Esophagus muscularis mucosa (tissue), 4 donors: ENCODE data around the gene PXDN. TPM values are rescaled to one million over a fixed set of nuclear protein-coding genes. Genes with fewer than 3 reads are reported as not detected.

Source experiments
- DNase-seq: peaks from one replicate; pipeline ENCODE4 v3.0.0-alpha.2; 2017; ENCODE audit errors: extremely low spot score
- H3K27ac ChIP-seq, 4 donors: fragments of 200-600 bp; sonication (generic); replicated peaks in 1 of 4; 1 replicate in 3 of 4; 2 replicates in 1 of 4; pipeline ENCODE4 v1.5.1; 2016 to 2019; ENCODE audit warnings: mild to moderate bottlenecking in 1 of 4
- H3K27me3 ChIP-seq, 4 donors: fragments of 200-600 bp; sonication (generic); one replicate each; pipeline versions ENCODE4 v1.5.1 to v1.6.0; 2016 to 2019
- H3K36me3 ChIP-seq, 4 donors: fragments of 200-600 bp; sonication (generic); one replicate each; pipeline ENCODE4 v1.5.1; 2016 to 2019
- H3K4me1 ChIP-seq, 4 donors: fragments of 200-600 bp; sonication (generic); one replicate each; pipeline ENCODE4 v1.5.1; 2016 to 2019
- H3K4me3 ChIP-seq, 4 donors: fragments of 200-600 bp; sonication (generic); 1 replicate in 2 of 4; 2 replicates in 2 of 4; pipeline ENCODE4 v1.5.1; 2016 to 2019; ENCODE audit warnings: mild to moderate bottlenecking in 4 of 4, moderate library complexity in 1 of 4
- H3K9me3 ChIP-seq, 4 donors: fragments of 200-600 bp; sonication (generic); 1 replicate in 3 of 4; 2 replicates in 1 of 4; pipeline ENCODE4 v1.5.1; 2016 to 2019
- EP300 ChIP-seq: sonication (generic); formaldehyde crosslinking; IDR thresholded peaks from one replicate; pipeline ENCODE4 v1.6.1; 2017; ENCODE audit warnings: antibody characterized with exemption
- POLR2A ChIP-seq: fragments of 450-650 bp; IDR thresholded peaks from one replicate; pipeline ENCODE4 v1.6.1; 2017; ENCODE audit warnings: antibody characterized with exemption, moderate library complexity, mild to moderate bottlenecking, low read depth
- POLR2AphosphoS5 ChIP-seq, 2 donors: sonication (generic); formaldehyde crosslinking; IDR thresholded peaks; one replicate each; pipeline ENCODE4 v1.6.1; 2017; ENCODE audit warnings: antibody characterized with exemption in 2 of 2
- WGBS: methylation state at CpG from one replicate; pipeline ENCODE4 v1.1.5; 2018; 5-methylcytosine and 5-hydroxymethylcytosine counted together
- intact Hi-C: fragments of 100-400 bp; cut with DNase I; formaldehyde crosslinking; loops from one replicate; pipeline ENCODE4 v1.15.1; 2023
- total RNA-seq, 4 donors: library from RNA; depleted of rRNA; stranded (reverse); fragments of >200 nt; gene quantifications; one replicate each; pipeline versions ENCODE4 v1.1.0 to v1.2.1, GENCODE V29; 2016
- TF ChIP-seq, protein P1 (sequence below), 3 experiments: fragments of 200-600 bp in 2 of 3; fragments of 450-650 bp in 1 of 3; sonication (generic) in 2 of 3; IDR thresholded peaks; one replicate each; pipeline ENCODE4 v1.5.1; 2017 to 2019; ENCODE audit warnings: antibody characterized with exemption in 3 of 3, mild to moderate bottlenecking in 2 of 3, moderate library complexity in 1 of 3

The PXDN gene
- total RNA-seq, 4 donors from 2014 or later = 19.9 to 81.6 (median 50.1) TPM

DNA sequence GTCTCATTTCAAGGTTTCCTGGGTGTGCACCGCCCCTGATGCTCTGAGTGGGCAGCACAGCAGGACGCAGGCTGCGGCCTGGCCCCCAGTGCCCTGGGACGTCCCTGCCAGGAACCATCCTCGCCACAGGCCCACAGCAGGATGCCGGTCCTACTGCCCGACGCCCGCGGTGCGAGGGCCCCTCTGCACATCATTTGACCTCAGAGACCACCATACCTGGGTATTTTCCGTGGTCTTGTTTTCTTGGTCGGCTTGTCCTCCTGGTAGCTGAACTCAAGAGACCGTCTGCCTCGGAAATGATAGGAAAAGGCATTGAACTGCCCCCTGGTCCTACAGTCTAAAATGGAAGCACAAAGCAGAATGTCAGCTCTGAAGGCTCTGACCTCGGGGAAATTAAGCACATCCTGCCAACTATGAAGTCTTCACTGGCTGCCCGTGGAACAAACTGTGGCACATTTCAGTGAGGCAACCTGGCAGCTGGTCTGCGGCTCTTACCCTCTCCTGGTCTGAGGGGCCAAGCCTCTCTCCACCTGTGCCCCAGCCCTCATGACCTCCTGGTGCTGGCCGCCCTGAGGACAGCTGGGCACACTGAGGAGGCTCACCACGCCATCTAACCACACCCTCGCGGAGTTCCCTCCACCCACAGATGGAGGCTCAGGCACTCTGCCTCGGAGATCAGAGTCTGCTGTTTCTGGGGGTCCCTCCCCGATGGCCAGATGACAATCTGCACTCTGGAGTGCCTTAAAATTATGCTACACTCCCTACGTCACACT is 105.0 kb downstream of the PXDN start:
- Histone ChIP-seq H3K4me1 (peaks cover 0 to 26% (median 24%) of the 10 kb centered on the region in 4 donors), H3K9me3 (no peaks in the 10 kb centered on the region), H3K4me3 (no peak overlapping the region), H3K27ac (no peak overlapping the region), H3K27me3 (no peaks in the 10 kb centered on the region), H3K36me3 (peaks cover 21 to 77% (median 66%) of the 10 kb centered on the region in 4 donors)
- DNase-seq = no peak
- no peak for TF ChIP-seq EP300
- TF ChIP-seq, protein P1, sequence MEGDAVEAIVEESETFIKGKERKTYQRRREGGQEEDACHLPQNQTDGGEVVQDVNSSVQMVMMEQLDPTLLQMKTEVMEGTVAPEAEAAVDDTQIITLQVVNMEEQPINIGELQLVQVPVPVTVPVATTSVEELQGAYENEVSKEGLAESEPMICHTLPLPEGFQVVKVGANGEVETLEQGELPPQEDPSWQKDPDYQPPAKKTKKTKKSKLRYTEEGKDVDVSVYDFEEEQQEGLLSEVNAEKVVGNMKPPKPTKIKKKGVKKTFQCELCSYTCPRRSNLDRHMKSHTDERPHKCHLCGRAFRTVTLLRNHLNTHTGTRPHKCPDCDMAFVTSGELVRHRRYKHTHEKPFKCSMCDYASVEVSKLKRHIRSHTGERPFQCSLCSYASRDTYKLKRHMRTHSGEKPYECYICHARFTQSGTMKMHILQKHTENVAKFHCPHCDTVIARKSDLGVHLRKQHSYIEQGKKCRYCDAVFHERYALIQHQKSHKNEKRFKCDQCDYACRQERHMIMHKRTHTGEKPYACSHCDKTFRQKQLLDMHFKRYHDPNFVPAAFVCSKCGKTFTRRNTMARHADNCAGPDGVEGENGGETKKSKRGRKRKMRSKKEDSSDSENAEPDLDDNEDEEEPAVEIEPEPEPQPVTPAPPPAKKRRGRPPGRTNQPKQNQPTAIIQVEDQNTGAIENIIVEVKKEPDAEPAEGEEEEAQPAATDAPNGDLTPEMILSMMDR (IDR thresholded peaks at IDR 0.05) = no peak
- TF ChIP-seq POLR2A = no peak
- intact Hi-C loops = no loop called here
- 91% methylated on average over 12 of the region's 25 CpGs for WGBS

DNA sequence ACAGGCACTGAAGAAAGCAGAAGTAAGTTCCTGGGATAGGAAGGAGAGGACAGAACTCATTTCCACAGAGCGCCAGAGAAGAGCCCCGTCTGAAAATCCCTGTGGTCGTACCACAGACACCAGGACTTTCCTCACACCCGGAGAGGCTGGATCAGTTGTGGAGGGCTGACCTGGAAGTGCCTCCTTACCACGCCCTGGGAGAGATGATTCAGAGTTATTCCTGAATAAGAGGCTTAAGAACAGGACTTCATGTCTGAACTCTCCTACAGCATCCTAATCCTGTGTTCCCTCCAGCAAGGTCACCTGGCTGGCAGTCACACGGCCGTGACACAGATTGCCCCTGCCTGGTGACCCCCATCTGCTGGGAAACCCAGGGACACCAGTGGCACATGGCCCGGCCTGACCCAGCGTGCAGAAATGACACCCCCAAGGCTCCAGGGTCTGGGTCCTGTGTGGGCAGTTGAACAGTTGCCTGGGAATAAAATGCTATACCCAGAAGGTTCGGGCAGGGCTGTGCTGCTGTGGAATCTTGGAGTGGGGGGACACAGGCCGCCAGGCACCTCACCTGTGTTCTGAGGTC is 105.9 kb downstream of the PXDN start:
- WGBS = 70% methylated on average over 9 of the region's 11 CpGs
- H3K4me3 ChIP-seq = no peak overlapping the region
- DNase-seq = no peak
- H3K36me3 ChIP-seq = peaks cover 24 to 80% (median 70%) of the 10 kb centered on the region in 4 donors
- intact Hi-C loops = no loop called here
- no peak overlapping the region for H3K27ac ChIP-seq
- H3K27me3 ChIP-seq = no peaks in the 10 kb centered on the region
- H3K4me1 ChIP-seq = peaks cover 0 to 25% (median 23%) of the 10 kb centered on the region in 4 donors
- TF ChIP-seq EP300 = no peak
- TF ChIP-seq POLR2A = no peak
- TF ChIP-seq, protein P1 (IDR thresholded peaks at IDR 0.05) = no peak
- no peak for TF ChIP-seq POLR2AphosphoS5 (IDR thresholded peaks at IDR 0.05)
- no peaks in the 10 kb centered on the region for H3K9me3 ChIP-seq

DNA sequence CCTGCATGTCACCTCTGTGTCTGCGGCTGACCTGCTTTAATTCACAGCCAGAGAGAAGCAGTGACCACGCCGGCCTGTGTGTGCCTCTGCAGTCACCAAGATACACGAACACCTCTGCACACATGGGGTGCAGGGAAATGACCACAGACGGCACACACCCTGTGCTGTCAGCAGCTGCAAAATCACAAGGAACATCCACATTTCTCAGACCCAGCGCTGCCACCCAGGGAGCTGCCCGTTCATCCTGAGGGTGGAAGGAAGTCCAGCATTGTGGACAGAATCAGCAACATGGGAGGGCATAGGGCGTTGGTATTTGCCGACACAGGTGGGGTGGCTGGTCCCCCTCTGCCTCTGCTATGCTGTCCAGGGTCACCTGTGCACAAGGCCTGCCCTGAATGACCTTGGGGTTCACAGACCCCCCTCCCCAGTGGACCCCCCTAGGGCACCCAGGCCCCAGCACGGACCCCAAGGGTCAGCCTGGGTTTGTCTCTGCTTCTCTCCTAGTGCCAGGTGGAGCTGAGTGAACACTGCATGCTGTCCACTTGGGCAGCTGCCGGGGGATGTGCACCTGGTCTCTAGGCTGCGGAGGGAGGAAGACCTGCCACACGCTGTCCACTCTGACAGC is 107.4 kb downstream of the PXDN start:
- Histone ChIP-seq H3K9me3 (no peaks in the 10 kb centered on the region), H3K27me3 (no peaks in the 10 kb centered on the region), H3K27ac (no peak overlapping the region), H3K4me3 (no peak overlapping the region), H3K36me3 (peaks cover 24 to 79% (median 71%) of the 10 kb centered on the region in 4 donors), H3K4me1 (peaks cover 0 to 11% (median 8%) of the 10 kb centered on the region in 4 donors)
- WGBS = 75% methylated on average over 7 of the region's 13 CpGs
- TF ChIP-seq POLR2AphosphoS5 (IDR thresholded peaks at IDR 0.05) = no peak
- intact Hi-C loops = no loop called here
- no peak for DNase-seq

DNA sequence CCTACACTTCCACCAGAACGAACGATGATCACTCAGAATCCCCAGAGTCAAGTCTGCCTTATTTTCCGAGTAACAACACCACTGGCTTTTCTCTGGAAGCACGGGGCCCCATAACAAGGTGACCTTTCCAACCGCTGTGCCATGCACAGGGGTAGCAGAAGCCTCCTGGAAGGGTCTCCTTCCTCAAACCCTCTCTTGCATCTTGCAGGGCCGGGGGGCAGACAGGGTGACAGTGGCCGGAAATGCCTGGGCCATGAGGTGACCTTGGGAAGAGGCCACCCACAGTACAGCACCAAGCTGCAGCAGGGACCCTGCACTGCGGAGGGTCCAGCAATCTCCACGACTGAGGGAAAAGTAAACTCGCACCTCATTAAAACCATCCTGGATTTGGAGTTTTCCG is 108.5 kb downstream of the PXDN start:
- no peak overlapping the region for H3K27ac ChIP-seq
- no peak for TF ChIP-seq EP300
- TF ChIP-seq, protein P1 (IDR thresholded peaks at IDR 0.05) = no peak
- no peak for TF ChIP-seq POLR2AphosphoS5 (IDR thresholded peaks at IDR 0.05)
- no peak for TF ChIP-seq POLR2A
- no peaks in the 10 kb centered on the region for H3K4me1 ChIP-seq
- no peaks in the 10 kb centered on the region for H3K9me3 ChIP-seq
- no peak overlapping the region for H3K4me3 ChIP-seq
- DNase-seq = no peak
- peaks cover 24 to 85% (median 69%) of the 10 kb centered on the region in 4 donors for H3K36me3 ChIP-seq
- WGBS = 91% methylated on average over 11 of the region's 11 CpGs
- intact Hi-C loops = no loop called here
- H3K27me3 ChIP-seq = no peaks in the 10 kb centered on the region

DNA sequence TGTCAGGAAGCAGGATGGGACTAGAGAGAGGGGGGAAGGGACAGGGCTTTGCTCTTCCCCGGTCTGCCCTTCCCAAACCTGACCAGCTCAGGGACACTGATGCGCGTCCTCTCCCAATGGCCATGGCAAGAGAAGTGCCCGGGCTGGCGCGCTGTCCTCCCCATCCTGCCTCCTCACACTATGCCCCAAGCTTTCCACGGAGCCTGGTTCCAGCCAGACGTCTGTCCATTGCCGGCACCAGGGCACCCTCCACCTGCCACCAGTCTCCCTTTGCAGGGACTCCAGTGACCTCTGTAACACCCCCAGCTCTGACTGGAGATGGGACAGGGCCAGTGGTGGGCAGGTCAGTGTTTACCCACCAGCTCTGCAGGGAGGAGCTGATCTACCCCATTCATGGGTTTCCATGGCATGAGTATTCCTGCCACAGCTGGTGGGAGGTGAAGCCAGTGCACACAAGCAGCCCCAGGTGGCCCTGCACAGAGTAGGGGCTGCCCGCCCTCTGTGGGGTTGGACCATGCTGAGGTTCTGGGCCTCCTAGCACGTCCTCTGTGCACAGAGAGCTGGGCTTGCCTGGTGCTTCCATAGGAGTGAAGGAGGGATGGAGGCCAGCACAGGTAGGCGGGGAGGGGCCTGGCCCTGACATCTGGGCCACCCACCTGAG is 109.5 kb downstream of the PXDN start:
- TF ChIP-seq, protein P1 (IDR thresholded peaks at IDR 0.05) = no peak
- TF ChIP-seq EP300 = no peak
- no peak for DNase-seq

More for the DNA sequence above, 109.5 kb downstream of the PXDN start:
- H3K27ac ChIP-seq = no peak overlapping the region
- no peaks in the 10 kb centered on the region for H3K4me1 ChIP-seq
- intact Hi-C loops = no loop called here
- no peak overlapping the region for H3K4me3 ChIP-seq
- H3K9me3 ChIP-seq = peaks cover 0 to 1% (median 0%) of the 10 kb centered on the region in 4 donors
- no peaks in the 10 kb centered on the region for H3K27me3 ChIP-seq
- H3K36me3 ChIP-seq = peaks cover 24 to 80% (median 63%) of the 10 kb centered on the region in 4 donors
- WGBS = 92% methylated on average over 12 of the region's 12 CpGs
